Stimulated activated CD4-positive, alpha-beta T cell treated with anti-CD3 and anti-CD28 coated beads, Interleukin-15, amount 100 ng/mL, for 24 hours (primary cell): ENCODE data around the gene EPHB2.
"Not testable (repeated sequence)": the region's sequence is repeated elsewhere in the genome, so short reads cannot be mapped to it uniquely, and the experiment has no call there.

Source experiments
- DNase-seq: peaks from one replicate; pipeline ENCODE4 v3.0.0-alpha.2; 2020

Gene EPHB2

DNA sequence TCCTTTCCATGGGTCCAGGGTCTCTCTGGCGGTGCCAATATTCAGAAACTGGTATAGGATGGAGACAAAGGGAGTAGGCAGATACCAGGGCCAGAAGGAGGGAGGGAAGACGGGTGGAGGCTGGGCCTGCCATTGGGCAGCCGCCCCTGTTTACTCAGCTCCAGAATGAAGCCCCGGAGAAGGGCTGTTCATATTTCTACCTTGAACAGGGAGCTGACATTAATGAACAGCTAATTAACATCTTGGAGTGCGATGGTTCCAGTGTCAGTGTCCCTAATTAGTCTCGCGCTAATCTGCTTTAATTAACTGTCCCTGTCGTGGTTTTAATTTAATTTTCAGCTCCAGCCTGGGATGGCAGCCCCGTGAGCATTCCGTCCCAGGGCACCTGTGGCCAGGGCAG lies 113.8 kb downstream of the EPHB2 start:
- no peak for DNase-seq

DNA sequence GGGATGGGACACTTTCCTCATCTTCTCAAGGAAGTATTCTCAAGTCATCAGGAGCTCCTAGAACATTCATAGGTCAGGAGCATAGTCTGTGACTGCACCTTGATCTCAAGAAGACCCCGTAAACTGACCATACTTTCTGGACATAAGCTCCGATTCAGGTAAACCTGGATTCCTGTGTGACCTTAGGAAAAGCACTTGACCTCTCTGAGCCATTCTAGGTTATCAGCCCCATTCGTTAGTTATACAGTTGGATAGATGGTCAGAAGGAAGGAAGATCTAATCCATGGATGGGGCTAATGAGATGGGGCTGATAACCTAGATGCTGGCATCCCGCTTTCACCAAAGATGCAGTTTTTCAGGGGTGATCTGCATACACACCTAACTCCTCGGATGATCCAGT lies 114.3 kb downstream of the EPHB2 start:
- DNase-seq, result no peak

DNA sequence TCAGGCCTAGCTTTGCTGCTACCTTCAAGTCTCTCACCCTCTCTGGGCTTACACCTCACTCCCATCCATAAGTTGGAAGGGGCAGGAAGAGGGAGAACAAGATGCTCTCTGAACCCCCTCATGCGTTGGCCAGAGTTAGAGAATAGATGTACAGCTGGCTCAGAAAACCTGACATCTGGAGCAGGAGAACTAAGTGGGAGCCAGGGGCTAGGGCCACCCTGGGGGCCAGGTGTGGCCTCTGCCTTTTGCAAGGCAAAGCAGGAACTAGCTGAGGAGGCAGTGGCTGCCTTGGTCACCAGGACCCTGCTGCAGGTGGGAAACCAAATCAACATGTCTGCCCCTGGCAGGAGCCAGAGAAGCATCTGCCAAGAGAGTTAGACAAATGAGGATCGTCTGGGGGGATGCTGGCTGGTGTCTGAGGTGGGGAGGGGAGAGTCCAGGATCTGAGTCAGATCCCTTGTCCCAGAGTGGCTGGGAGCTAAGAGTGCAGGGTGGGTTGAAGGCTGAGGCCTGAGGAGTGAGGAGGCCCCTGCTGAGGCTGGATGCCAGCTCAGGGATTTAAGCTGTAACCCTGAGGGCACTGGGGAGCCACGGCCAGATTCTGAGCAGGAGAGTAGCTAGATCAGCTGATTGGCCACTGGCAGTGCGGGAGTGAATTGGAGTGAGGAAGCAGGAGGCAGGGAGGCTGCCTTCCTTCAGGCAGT lies 115.0 kb downstream of the EPHB2 start:
- no peak for DNase-seq

DNA sequence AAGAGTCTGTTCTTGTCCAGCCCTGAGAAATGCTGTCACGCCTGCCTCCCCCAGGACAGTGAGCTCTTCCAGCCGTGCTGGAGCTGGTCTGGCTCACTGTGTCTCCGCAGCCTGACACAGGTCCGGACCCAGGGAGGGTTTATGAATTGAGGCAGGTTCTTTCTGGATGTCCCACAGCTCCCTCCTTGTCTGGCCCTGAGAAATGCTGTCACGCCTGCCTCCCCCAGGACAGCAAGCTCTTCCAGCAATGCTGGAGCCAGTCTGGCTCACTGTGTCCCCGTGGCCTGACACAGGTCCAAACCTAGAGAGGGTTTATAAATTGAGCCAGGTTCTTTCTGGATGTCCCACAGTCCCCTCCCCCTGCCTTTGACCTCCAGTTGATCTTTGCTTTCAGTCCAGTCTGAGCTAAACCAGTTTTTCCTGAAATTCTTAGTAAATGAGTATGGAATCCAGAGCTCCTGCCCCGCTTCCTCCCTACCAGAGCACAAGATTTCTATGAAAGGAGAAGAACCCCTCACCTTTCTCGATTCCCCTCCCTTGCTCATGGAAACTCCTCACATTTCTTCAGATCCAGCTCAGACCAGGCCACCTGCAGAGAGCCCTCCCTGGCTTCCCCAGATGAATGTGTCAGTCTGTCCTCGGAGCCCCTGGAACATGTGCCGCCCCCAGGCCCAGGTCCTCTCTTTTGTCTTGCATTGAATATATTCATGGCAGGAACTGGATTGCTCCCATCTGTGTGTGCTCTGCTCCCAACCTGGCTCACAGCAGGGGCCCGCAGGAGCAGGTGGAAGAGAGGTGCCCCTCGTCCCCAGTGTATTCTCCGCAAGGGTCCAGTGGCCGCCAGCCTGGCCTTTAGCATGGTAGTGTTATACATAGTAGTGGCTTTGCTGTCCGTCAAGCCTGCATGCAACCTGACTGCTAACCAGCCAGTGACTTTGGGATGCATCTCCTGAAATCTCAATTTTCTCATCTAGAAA lies 116.3 kb downstream of the EPHB2 start:
- no peak for DNase-seq

DNA sequence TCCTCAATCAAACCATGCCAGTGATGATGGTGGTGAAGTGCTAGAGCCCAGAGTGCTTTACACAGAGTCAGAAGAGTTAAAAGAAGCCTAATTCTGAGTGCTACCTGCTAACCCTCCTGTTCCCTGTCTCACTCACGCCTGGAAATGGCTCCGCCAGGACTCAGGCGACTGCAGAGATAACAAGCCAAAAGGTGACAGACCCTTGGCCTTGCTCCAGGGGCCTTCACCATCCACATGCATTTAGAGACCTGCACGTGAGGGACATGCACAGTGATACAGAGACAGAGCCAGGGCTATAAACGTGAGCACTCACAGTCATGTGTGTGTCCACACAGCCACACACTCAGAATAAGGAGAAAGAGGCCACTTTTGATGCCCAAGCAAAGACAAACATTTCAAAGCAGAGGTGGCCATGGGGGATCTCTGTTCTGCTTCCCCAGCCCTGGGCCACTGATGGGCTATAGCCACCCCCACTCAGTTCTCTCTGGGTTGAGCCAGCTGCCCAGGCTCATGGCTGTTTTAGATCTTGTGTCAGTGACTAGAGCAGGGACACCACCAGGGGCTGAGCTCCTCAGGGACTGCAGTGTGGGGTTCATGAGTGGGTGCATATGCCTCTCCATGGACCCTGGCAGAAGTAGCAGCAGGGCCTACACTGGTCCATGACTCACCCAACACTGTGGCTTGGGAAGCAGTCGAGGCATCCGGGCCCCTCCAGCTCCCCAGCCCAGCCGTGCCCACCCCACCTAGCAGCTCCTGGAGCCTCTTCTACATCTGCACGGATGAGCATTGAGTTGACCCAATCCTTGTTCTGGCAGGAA lies 117.2 kb downstream of the EPHB2 start:
- no peak for DNase-seq

DNA sequence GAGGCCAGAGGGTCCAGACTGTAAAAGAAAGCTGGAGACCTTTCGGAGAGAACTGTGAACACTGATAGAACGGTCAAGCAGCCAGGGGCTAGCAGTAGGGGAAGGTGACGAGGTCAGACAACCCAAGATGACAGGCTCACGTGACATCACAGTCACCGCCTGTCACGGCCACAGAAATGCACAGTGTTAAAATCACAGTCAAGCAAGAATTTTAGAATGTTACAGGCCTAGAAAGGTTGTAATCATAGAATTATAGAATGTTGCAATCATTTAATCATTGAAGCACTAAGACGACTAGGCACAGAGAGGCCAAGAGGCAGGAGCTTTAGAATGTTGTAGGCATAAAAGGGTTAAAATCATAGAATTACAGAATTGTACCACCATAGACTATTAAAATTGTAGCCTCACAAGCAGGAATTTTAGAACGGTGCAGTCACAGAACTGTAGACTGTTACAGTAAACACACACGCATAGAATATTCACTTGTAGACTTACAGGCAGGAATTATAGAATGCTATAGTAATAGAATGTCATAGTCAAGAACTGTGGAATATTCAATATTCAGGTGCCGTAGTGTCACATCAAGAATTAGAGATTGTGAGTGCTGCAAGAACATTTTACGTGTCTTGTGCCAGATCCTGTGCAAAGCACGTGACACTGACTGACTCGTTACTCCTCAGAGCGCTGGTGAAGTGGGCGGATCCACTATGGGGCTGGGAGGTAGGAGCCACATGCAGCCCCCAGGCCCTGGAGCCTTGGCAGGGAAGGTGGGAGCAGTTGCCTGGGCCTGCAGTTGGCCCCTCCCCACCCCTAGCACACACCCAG lies 118.1 kb downstream of the EPHB2 start:
- no peak for DNase-seq

DNA sequence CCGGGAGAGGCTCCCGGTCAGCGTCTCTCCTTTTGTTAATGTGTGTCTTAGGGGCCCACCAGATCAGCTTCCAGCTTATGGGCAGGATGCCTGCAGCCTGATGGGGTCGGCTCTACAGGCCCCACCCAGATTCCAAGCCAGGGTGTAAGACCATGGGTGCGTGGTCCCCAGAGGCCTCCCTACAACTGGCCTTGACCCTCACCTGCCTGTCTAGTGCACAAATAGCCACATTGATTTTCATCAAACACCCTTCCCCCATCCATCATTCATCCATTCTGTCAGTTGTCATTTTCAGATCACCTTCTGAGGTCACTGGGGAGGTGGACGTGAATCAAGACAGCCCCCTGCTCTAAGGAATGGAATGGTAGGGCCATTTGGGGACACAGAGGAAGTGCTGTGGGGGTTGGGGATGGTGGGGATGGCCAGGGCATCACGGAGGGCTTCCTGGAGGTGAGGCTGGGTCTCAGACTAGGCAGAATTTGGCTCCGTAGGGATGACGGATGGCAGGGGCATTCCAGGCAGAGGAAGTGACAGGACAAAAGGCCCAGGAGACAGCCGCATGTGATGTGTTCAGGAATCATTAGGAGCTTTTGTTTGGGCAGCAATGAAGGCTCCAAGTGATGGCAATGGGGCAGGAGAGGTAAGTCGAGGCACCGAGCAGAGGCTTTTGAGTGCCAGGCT lies 118.8 kb downstream of the EPHB2 start:
- DNase-seq, result no peak

DNA sequence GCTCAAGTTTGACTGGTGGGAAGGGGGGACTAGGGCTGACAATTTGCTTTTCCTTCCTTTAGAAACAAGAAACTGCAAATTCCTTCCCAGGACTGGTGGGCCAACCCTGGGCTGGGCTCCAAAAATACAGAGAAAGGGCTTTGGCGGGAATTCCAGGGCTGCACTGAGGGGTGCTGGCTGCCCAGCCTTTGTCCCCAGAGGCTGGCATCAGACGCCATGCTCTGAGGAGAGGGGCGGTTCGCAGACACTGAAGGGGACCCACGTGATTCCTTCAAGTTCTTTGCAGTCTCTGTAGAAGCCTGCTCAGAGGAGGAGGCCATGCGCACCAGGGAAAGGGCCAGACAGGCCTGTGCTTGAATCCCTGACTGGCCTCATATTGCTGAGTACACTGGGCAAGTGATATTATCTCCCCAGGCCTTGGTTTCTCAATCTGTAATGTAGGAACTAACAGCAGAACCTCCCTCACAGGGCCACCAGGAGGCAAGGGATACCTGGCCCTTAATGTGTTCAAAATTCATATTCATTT lies 119.5 kb downstream of the EPHB2 start:
- no peak for DNase-seq

DNA sequence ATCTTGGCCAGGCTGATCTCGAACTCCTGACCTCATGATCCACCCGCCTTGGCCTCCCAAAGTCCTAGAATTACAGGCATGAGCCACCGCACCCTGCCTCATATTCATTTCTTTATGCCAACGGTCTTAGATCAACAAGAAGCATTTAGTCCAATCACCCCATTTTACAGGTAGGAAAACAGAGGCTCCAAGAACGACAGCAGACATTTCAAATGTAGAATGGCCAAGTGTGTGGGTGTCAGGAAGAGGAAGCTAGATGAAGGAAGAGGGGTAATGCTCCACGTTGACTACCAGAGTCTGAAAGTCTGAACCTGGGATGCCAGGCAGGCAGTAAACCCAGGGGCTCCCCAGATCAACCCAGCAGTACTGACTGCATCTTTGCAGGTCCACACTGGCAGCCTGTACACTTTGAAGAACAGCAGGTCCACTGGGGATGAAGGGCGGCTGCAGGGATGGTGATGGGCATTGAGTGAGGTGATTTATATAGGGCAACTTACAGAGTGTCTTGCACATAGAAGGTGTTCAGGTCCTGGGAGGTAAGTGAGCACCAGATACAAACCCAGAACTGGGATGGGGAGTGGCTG lies 120.2 kb downstream of the EPHB2 start:
- DNase-seq, result no peak

DNA sequence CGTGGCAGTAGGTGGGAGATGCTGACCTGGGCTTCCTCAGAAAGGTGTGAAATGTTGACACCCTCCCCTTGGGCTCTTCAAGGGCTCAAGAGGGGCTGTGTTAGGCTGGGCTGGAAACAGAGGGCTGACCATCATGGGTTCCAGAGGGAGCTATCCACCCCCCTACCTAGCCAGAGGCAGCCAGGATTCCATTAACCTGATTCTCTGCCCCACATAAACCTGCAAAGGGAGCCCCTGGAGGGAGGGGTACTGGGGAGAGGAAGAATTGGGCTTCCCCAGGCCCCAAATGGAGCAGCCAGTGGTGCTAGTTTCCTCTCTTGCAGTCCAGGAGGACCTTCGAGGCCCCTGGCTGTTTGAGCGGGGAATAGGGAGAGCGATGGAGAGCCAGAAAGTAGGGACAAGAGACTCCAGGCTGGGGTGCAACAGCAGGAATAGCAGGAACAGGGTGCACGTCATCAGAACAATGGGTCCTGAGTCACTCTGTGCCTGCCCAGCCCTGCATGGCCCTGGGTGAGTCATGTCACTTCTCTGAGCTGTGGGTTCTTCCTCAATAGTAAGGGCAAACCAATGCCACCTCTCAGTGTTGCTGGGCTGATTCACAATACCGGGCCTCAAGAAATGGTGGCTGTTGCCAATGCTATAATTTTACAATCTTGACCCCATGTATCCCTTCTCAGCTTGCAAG lies 121.2 kb downstream of the EPHB2 start:
- peak; percentile 13 for DNase-seq

DNA sequence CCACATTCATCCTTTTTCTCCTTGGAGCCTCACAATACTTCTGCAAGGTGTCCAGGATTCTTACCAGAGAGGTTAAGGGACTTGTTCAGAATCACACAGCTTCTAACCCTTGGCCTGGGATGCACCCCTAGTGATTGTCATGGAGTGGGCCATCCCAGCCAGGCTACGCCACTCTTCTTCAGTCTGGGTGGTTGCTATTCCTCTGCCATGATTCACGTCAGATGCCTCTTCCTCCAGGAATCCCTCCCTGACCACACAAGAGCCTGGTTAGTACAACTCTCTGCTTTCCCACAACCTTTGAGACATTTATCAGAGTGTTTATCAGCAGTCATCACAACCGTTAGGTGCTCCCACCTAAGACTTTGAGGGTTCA lies 121.8 kb downstream of the EPHB2 start:
- no peak for DNase-seq

DNA sequence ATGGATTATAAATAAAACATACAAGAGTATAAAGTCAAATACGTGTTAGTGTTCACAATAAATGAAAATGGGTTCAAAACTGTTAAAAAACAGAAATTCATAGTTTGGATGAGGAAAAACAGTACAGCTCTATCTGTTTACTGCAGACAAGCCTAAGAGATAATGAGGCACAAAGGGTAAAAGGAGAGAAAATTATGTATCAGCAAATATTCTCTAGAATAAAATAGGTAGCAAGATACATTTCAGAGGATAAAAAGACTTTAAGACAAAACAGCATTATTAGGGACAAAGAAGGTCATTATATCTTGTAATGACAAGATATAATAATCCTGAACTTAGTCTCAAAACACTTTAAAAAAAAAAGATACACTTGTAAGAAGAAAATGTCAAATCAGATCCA lies 123.1 kb downstream of the EPHB2 start:
- no peak for DNase-seq

DNA sequence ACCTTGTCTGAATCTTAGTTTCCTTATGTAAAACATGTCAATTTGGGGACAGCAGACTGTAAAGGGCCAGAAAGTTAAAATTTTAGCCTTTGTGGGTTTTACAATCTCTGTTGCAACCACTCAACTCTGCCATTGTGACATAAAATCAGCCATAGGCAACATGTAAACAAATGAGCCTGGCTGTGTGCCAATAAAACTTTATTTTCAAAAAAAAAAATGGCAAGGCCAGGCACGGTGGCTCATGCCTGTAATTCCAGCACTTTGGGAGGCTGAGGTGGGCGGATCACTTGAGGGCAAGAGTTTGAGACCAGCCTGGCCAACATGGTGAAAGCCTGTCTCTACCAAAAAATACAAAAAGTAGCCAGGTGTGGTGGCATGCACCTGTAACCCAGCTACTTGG lies 123.8 kb downstream of the EPHB2 start:
- not testable (repeated sequence) for DNase-seq

DNA sequence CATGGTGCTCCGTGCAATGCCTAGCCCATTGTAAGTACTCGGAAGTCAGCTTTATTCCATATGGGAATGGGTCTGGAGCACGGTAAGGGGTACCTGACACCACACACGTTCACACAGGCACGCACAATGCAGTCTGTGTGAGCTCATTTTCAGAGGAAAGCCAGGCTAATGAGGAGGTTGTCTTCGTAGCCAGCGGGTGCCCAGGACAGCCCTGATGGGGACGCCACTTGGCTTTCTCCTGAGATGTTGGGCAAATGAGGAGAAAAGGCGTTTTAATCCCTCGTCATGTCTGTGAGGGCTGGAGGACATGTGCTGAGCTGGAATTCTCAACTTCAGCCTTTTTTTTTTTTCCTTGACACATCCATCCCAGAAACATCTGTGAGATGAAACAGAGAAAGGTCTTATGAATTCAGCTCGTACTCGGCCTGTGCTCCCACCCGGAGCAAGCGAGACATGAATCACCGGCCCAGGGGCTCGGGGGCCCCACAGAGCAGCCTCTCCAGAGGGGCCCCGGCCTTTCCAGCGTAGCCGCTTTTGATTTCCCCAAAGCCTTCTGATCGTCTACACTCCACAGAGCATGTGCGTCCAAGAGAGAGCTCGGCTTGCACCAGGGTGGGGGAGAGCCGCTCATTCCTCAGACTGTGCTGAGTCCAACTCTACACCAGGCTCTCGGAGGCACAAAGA lies 125.1 kb downstream of the EPHB2 start:
- no peak for DNase-seq

DNA sequence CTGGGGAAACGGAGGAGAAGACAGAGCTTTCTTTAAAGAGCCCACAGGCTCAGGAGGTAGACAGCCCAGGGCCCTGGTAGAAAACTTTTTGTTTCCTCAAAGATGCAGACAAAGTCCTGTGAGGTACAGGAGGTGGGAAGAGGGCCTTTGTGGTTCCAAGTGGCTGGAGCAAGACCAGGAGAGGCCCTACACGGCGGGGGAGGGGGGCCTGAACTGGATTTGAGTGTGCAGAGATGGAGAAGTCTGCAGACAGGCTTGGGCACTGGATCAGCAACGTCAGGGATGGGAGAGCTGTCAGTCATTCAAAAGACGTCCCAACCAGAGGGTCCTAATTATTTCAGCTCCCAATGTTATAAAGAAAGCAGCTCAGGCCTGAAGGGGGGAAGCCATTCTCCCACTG lies 126.2 kb downstream of the EPHB2 start:
- DNase-seq, result no peak

DNA sequence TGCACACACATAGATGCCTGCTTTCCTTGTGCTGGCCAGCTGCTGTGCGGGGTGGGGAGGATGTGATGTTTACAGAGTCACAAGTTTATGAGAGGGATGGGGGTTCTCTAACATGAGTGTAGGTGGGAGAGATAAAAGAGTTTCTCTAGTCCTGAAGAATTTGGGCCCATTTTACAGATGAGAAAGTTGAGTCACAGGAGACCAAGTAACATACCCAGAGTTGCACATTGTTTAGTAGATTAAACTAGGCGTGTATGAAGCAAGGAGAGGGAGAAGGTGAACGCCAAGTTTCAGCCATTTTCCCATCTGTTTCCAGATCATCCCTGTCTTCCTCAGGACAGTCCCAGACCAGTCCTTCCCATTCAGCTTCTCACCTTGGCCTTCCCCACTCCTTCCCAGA lies 126.7 kb downstream of the EPHB2 start:
- DNase-seq, result no peak

DNA sequence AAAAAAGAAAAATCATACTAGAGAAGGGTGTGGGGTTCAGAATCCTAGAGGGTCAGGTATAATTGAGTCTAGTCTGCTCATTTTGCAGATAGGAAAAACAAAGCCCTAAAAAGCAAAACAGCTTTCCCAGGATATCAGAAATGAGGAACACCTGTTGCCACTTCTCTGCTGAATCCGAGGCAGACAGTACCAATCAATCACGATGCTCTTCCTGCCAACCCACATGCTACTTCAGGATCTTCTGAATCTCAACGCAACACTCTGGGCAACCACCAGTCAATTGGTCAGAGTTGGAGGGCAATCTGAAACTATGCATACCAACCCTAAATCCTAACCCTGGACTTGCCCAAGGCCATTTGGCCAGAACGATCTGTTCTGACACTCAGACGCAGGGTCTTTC lies 128.3 kb downstream of the EPHB2 start:
- no peak for DNase-seq

DNA sequence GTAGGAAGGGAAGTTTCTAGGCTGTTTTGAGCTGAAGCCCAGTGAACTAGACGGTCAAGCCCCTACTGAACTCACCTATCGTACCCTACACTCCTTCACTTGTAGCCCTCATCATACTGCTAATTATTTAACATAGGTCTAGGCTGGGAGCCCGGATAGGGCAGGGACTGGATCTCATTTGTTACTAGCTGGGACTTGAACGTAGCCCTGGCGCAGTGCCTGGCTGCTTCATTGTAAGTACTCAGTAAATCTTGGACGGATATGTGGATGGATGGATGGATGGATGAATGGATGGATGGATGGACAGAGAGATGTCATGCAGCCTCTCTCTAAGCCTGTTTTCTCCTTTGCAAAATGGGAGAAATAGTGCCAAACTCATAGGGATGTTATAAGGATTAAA lies 129.2 kb downstream of the EPHB2 start:
- DNase-seq, result no peak

DNA sequence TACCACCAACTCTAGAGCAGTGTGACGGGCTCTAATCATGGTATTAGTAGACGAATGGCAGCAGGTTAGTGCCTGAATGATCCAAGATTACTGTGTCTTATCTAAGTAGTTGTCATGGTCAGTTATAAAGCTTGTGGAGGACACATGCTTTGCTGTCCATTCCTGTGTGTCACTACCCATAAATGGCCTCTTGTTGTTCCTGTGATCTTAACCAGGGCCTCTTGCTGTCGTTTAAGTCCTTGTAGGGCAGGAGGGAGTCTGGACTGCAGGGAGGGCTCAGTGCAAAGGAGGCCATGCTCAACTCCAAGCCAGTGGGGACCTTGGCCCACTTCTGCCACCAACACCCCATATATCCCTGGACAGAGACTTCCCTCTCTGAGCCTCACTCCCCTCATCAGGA lies 130.5 kb downstream of the EPHB2 start:
- DNase-seq, result no peak

DNA sequence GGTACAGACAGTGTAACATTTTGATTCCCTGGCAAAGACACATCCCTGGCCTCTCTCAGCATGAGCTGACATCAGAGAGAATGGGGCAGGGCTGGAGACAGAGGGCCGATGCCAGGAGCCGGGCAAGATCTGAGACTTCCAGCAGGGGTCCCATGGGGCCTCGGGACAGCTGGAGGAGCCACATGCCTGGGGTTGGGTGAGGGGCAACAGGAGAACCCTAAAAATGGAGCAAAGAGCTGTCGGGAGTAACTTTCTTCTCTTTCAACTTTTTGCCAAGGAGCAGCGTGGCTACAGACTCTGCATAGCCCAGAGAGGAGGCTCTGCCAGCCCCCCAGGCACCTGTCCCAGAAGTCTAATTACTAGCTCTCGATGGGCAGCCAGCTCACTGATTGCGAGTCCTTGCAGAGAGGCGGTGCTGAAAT lies 131.2 kb downstream of the EPHB2 start:
- no peak for DNase-seq
